HG03378 (cell line): ENCODE data around the gene CIDEA.

Experiments
- ATAC-seq: cut with Tn5 transposase; IDR thresholded peaks from one replicate; pipeline ENCODE4 v1.9.1; 2021; ENCODE audit warnings: mild to moderate bottlenecking, moderate library complexity; ENCODE audit not compliant: unreplicated experiment

Gene CIDEA

GRCh38 chr18:12317664-12318333, 63.6 kb downstream of the CIDEA start:
- no peak for ATAC-seq

GRCh38 chr18:12318334-12318697, 64.2 kb downstream of the CIDEA start:
- ATAC-seq, result no peak

- ATAC-seq, result no peak
Observed at GRCh38 chr18:12318857-12319256, 64.7 kb downstream of the CIDEA start.

- ATAC-seq, result peak; percentile 73
Observed at GRCh38 chr18:12321333-12321732, 67.2 kb downstream of the CIDEA start.

GRCh38 chr18:12324991-12325725, 71.0 kb downstream of the CIDEA start:
- no peak for ATAC-seq

- no peak for ATAC-seq
Observed at GRCh38 chr18:12325726-12326245, 71.6 kb downstream of the CIDEA start.

- no peak for ATAC-seq
Observed at GRCh38 chr18:12326711-12327460, 72.7 kb downstream of the CIDEA start.
